Psoas muscle (tissue), 8 donors: Measurements from ENCODE around the gene ASB2. TPM values are rescaled to one million over a fixed set of nuclear protein-coding genes. Genes with fewer than 3 reads are reported as not detected.

Source experiments
- ATAC-seq, 4 donors: fragments of 200-7000 bp; cut with Tn5 transposase; one replicate each; pipeline ENCODE4 v1.9.1; 2020; ENCODE audit warnings: moderate library complexity in 3 of 4, mild to moderate bottlenecking in 2 of 4
- DNase-seq, 2 donors: peaks; one replicate each; pipeline ENCODE4 v3.0.0-alpha.2; 2020
- H3K27ac ChIP-seq: fragments of 200-600 bp; one replicate; pipeline ENCODE4 v1.8.0; 2022
- H3K27me3 ChIP-seq, 3 donors: fragments of 200-600 bp in 1 of 3; one replicate each; pipeline versions ENCODE4 v1.6.1 to v1.8.0; 2013 to 2022; ENCODE audit warnings: low read length in 2 of 3, mild to moderate bottlenecking in 2 of 3, moderate library complexity in 1 of 3; ENCODE audit not compliant: insufficient read depth in 3 of 3
- H3K36me3 ChIP-seq, 2 donors: fragments of 200-600 bp in 1 of 2; one replicate each; pipeline versions ENCODE4 v1.6.1 to v1.8.0; 2013 to 2022; ENCODE audit warnings: low read depth in 1 of 2, mild to moderate bottlenecking in 1 of 2, moderate library complexity in 1 of 2; ENCODE audit not compliant: insufficient read depth in 1 of 2
- H3K4me1 ChIP-seq: fragments of 200-600 bp; one replicate; pipeline ENCODE4 v1.8.0; 2022
- H3K4me3 ChIP-seq: fragments of 200-600 bp; one replicate; pipeline ENCODE4 v1.8.0; 2022; ENCODE audit warnings: mild to moderate bottlenecking
- H3K9me3 ChIP-seq: fragments of 200-600 bp; one replicate; pipeline ENCODE4 v1.8.0; 2022
- whole genome bisulfite sequencing, 3 donors: extraction: QIAGEN DNeasy Blood & Tissue Kit; methylation state at CpG; one replicate each; pipeline versions ENCODE4 v1.1.6 to v1.1.7; 2013; 5-methylcytosine and 5-hydroxymethylcytosine counted together
- intact Hi-C, 2 donors: fragments of 100-400 bp; cut with DNase I; formaldehyde crosslinking; loops; one replicate each; pipeline versions ENCODE4 v1.11.0 to v1.14.2; 2022
- polyA plus RNA-seq, 3 donors: library from polyadenylated mRNA; stranded (reverse); fragments of 200-250 nt; gene quantifications; one replicate each; pipeline ENCODE4 v1.2.3, GENCODE V29; 2013
- total RNA-seq, 4 donors: library from RNA; stranded (reverse); fragmentation: NEBNext Ultra II Directional in 2 of 4; extraction: Animal tissue kit (Norgen Biotek cat#: 25700) in 2 of 4; gene quantifications; one replicate each; pipeline versions ENCODE4 v1.2.1 to v1.2.4, GENCODE V29; 2021 to 2023
- TF ChIP-seq, protein P1 (sequence below): fragments of 200-600 bp; IDR thresholded peaks from one replicate; pipeline ENCODE4 v1.8.0; 2022; ENCODE audit warnings: antibody characterized with exemption
- donor health status: healthy with polysubstance abuse.
- donor health status: DM: no; HTN: no; CAD: no; lungs with moderate emphysema.
- donor health status: Bipolar disorder and iron deficiency.
- donor health status: healthy.
- donor health status: DM: yes; HTN: yes; CAD: no.
- donor health status: DM: no; HTN: no; CAD: no.
- donor health status: DM: no; HTN: no; CAD: no.
- donor health status: DM: yes; HTN: yes; CAD: no.

Gene ASB2
- total and polyA plus RNA-seq, 7 donors = 41.2 to 460 (median 230) TPM

DNA sequence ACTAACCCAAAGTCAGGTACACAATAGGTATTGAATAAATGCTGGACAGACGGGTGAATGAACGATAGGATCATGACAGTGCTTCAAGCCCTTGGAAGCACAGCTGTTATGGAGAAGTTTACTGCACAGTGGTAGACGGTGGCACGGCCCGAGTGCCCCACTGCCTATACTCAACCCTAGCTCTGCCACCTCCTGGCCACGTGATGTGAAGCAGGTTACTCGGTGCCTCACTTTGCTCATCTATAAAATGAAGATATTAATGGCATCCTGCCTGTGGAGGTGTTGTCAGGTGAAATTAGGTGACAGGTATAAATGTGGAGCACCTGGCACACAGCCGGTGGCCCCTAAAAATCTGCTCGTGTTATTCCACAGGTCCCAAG, 5.8 kb downstream of the ASB2 start:
- 17 to 29% (median 18%) methylated on average over 9 of the region's 9 CpGs for WGBS, 3 donors
- peaks cover 0 to 53% of the 10 kb centered on the region in 2 donors for H3K36me3 ChIP-seq
- TF ChIP-seq, protein P1, sequence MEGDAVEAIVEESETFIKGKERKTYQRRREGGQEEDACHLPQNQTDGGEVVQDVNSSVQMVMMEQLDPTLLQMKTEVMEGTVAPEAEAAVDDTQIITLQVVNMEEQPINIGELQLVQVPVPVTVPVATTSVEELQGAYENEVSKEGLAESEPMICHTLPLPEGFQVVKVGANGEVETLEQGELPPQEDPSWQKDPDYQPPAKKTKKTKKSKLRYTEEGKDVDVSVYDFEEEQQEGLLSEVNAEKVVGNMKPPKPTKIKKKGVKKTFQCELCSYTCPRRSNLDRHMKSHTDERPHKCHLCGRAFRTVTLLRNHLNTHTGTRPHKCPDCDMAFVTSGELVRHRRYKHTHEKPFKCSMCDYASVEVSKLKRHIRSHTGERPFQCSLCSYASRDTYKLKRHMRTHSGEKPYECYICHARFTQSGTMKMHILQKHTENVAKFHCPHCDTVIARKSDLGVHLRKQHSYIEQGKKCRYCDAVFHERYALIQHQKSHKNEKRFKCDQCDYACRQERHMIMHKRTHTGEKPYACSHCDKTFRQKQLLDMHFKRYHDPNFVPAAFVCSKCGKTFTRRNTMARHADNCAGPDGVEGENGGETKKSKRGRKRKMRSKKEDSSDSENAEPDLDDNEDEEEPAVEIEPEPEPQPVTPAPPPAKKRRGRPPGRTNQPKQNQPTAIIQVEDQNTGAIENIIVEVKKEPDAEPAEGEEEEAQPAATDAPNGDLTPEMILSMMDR = peak; percentile 34
- DNase-seq (no peak), ATAC-seq (no peak)
- H3K27ac ChIP-seq = peak overlapping the region; percentile 98
- H3K27me3 ChIP-seq = no peaks in the 10 kb centered on the region
- peak overlapping the region; percentile 83 for H3K4me3 ChIP-seq
- intact Hi-C loops = no loop called here
- H3K4me1 ChIP-seq = peaks cover 53% of the 10 kb centered on the region
- no peaks in the 10 kb centered on the region for H3K9me3 ChIP-seq

DNA sequence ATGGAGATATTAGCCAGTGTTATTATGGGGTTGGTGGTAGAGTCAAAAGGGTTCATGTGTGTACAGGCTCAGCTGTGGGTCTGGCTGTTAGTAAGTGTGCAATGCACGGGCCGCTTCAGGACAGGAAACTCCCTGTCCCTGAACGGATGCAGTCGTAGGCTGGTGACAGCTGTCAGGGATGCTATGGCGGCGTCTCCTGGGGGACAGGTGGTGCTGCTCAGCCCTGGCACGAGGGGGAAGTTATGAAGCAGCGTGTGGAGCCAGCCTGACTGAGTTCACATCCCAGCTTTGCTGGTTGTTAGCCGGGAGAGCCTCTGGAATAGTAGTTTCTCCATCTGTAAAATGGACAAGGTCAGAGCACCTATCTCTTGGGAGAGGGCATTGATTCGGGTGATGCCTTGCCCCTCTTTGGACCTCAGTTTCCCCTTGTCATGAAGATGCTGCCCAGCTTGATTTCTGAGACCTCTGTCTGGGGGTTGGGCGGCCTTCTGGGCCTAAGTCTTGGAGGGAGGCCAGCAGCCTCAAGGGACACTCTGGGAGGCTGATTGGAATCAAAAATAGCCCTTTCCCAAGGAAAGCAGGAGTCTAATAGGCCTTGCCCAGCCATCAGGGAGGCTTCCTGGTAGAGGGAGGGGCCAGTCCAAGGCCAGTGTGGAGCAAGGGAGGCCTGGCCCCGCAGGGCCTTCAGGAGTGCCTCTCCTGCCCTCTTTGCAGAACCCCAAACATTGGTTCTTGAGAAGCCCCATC, 7.1 kb downstream of the ASB2 start:
- intact Hi-C loops = no loop called here
- peaks cover 67% of the 10 kb centered on the region for H3K4me1 ChIP-seq
- peaks cover 0 to 55% of the 10 kb centered on the region in 2 donors for H3K36me3 ChIP-seq
- H3K9me3 ChIP-seq = no peaks in the 10 kb centered on the region
- TF ChIP-seq, protein P1 = no peak
- H3K4me3 ChIP-seq = no peak overlapping the region
- H3K27ac ChIP-seq = peak overlapping the region; percentile 98
- peak; percentile 23 to 52 (median 40) for ATAC-seq
- 17 to 32% (median 19%) methylated on average over 12 of the region's 12 CpGs for WGBS, 3 donors
- H3K27me3 ChIP-seq = no peaks in the 10 kb centered on the region
- peak; percentile 57 to 82 for DNase-seq

DNA sequence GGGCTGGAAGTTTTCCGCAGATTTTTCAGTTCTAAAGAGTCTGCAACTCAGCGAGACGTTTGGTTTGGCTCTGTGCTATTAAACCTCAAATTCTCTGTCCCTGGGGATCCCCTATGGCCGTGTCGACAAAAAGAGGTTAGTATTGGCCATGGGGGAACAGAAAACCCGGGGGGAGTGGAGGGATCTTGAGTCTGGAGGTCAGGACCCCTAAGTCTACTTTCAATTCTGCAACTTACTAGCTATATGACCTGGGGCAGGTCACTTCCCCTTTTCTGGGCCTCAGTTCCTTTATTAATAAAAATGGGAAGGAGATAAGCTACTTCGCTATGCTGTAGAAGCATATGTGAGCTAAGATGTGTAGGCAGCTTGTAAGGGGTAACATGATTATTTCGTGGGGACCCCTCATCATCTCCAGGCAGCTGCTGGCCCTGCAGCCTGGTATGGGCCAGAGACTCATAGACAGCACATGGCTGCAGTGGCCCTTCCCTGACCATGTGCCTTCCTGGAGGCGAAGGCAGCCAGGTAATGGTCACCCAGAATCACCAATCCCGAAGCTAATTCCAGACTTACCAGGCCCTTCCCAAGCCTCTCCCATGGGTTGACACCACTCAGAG, 8.6 kb downstream of the ASB2 start:
- Histone ChIP-seq H3K27me3 (no peaks in the 10 kb centered on the region), H3K36me3 (peaks cover 0 to 61% of the 10 kb centered on the region in 2 donors), H3K4me1 (peaks cover 82% of the 10 kb centered on the region), H3K4me3 (no peak overlapping the region), H3K27ac (peak overlapping the region; percentile 98), H3K9me3 (no peaks in the 10 kb centered on the region)
- WGBS, 3 donors = 56 to 66% (median 61%) methylated on average over 10 of the region's 10 CpGs
- ATAC-seq (no peak), DNase-seq (no peak)
- TF ChIP-seq, protein P1 = no peak
- intact Hi-C loops = no loop called here

DNA sequence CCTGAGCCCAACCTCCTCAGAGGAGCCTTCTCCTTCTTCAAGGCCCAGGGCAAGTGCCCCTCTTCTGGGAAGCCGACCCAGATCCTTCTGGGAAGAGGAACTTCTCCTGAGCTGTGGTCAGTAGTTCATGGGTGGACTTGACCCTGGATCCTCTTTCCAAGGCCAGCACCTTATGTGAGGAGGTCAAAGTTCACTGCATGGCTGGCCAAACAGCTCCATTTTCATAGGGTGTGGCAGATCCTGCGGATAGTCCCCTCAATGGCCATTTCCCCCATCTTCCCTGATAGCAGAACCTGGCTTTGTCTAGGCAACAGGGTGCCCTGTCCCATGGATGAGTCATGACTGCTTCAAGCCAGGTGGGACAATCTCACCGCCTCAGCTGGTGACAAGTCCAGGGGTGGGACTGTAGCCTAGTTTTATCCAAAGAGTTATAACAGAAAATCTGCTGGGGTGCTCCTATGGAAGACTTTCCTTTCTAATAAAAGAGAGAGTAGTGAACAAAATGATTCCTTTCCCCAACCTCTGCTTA, 10.4 kb downstream of the ASB2 start:
- Histone ChIP-seq H3K27ac (peak overlapping the region; percentile 98), H3K9me3 (no peaks in the 10 kb centered on the region), H3K4me1 (peaks cover 91% of the 10 kb centered on the region), H3K36me3 (peaks cover 0 to 72% of the 10 kb centered on the region in 2 donors), H3K4me3 (no peak overlapping the region), H3K27me3 (no peaks in the 10 kb centered on the region)
- no peak for DNase-seq
- 58 to 87% (median 67%) methylated on average over 3 of the region's 3 CpGs for WGBS, 3 donors
- intact Hi-C loops = no loop called here
- peak in 3 of 4 donors; percentile 35 to 37 (median 35) for ATAC-seq
- TF ChIP-seq, protein P1 = no peak
